GM18526 (cell line): ENCODE data around the gene CLBA1.

Experiments
- POLR2A ChIP-seq: IDR thresholded peaks from 3 replicates; pipeline ENCODE4 v1.6.1; 2011; ENCODE audit not compliant: insufficient read length; ENCODE audit errors: extremely low read depth

Gene CLBA1

GRCh38 chr14:104985675-104986486 is at the start of gene CLBA1:
Gene CLBA1 (plus strand): TSS chr14:104985788. CDS start chr14:104986432, 644 bp downstream.
- no peak for TF ChIP-seq POLR2A

- no peak for TF ChIP-seq POLR2A
Observed at GRCh38 chr14:104935955-104936354, 49.6 kb upstream of the CLBA1 start.

GRCh38 chr14:104936361-104937155 is 49.0 kb upstream of the CLBA1 start:
- no peak for TF ChIP-seq POLR2A

- TF ChIP-seq POLR2A: no peak
Observed at GRCh38 chr14:104937161-104937560, 48.4 kb upstream of the CLBA1 start.

GRCh38 chr14:104937694-104938365 is 47.8 kb upstream of the CLBA1 start:
- TF ChIP-seq POLR2A: no peak

GRCh38 chr14:104938436-104938835 is 47.2 kb upstream of the CLBA1 start:
- TF ChIP-seq POLR2A: no peak

GRCh38 chr14:104938960-104939359 is 46.6 kb upstream of the CLBA1 start:
- no peak for TF ChIP-seq POLR2A

- TF ChIP-seq POLR2A: no peak
Observed at GRCh38 chr14:104939666-104940410, 45.8 kb upstream of the CLBA1 start.

- TF ChIP-seq POLR2A: no peak
Observed at GRCh38 chr14:104940526-104941150, 45.0 kb upstream of the CLBA1 start.

GRCh38 chr14:104941508-104942365 is 43.9 kb upstream of the CLBA1 start:
- no peak for TF ChIP-seq POLR2A

GRCh38 chr14:104942586-104942985 is 43.0 kb upstream of the CLBA1 start:
- no peak for TF ChIP-seq POLR2A

- TF ChIP-seq POLR2A: no peak
Observed at GRCh38 chr14:104948736-104949031, 36.9 kb upstream of the CLBA1 start.

- no peak for TF ChIP-seq POLR2A
Observed at GRCh38 chr14:104950021-104950420, 35.6 kb upstream of the CLBA1 start.

- TF ChIP-seq POLR2A: no peak
Observed at GRCh38 chr14:104953097-104953496, 32.5 kb upstream of the CLBA1 start.
